ENCODE results near the gene HPCAL4.

The HPCAL4 gene

DNA sequence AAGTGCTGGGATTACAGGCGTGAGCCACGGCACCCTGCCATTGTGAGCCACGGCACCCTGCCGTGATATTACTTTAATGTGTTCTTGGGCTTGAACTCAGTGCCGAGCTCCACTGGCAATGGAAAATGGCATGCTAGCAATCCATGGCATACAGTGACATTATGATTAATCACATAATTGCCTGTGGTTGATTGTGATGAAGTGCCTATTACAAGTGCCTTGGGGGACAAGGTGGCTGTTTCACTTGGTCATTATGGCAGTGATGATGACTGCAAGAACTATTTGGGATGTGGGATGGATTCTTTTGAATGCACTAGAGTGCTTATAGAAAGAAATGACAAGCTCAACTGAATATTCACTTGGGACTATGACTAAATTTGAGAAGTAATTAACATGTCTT, 22.3 kb upstream of the HPCAL4 start:
- Histone ChIP-seq H3K4me2 (ENCODE audit: low read length, poor library complexity, severe bottlenecking) (no peak overlapping the region), H4K91ac (ENCODE audit: low read length) (no peak overlapping the region), H3K4me1 (ENCODE audit: control insufficient read depth, insufficient read depth, low read depth, low read length) (no peaks in the 10 kb centered on the region), H3K14ac (ENCODE audit: low read length in 2 of 2) (no peak overlapping the region), H3K4me3 (ENCODE audit: insufficient read depth in 1 of 2, low read depth in 1 of 2, low read length in 2 of 2) (no peak overlapping the region), H3K27ac (ENCODE audit: low read length, poor library complexity, severe bottlenecking) (no peak overlapping the region), H3K23ac (ENCODE audit: low read length in 2 of 2) (no peak overlapping the region), H2AK5ac (ENCODE audit: low read length, severe bottlenecking) (no peak overlapping the region), H3K4ac (ENCODE audit: low read depth in 1 of 2, low read length in 2 of 2) (no peak overlapping the region), H3K79me1 (replicated peaks; ENCODE audit: low read length, poor library complexity, severe bottlenecking) (no peaks in the 10 kb centered on the region), H2BK120ac (ENCODE audit: low read depth, low read length) (no peak overlapping the region), H3K27me3 (ENCODE audit: control insufficient read depth in 1 of 2, insufficient read depth in 1 of 2, low read length in 2 of 2) (peaks cover 54 to 89% of the 10 kb centered on the region in 2 experiments), H4K8ac (ENCODE audit: low read length) (no peak overlapping the region), H3K36me3 (ENCODE audit: control insufficient read depth in 1 of 2, insufficient read depth in 2 of 2, low read depth in 1 of 2, low read length in 2 of 2) (no peaks in the 10 kb centered on the region), H3K9me3 (ENCODE audit: control insufficient read depth, low read length) (no peaks in the 10 kb centered on the region), H3K9ac (ENCODE audit: low read length) (no peak overlapping the region), H2AFZ (ENCODE audit: low read depth, low read length) (no peak overlapping the region), H2BK12ac (ENCODE audit: low read length in 2 of 2) (no peak overlapping the region), H2BK15ac (ENCODE audit: low read depth, poor library complexity, severe bottlenecking) (no peak overlapping the region), H3K18ac (ENCODE audit: low read depth in 1 of 2, low read length in 2 of 2) (no peak overlapping the region), H2BK5ac (ENCODE audit: low read depth, low read length, poor library complexity, severe bottlenecking) (no peak overlapping the region)
- WGBS, result 96% methylated on average over 5 of the region's 5 CpGs
- no peak for DNase-seq

DNA sequence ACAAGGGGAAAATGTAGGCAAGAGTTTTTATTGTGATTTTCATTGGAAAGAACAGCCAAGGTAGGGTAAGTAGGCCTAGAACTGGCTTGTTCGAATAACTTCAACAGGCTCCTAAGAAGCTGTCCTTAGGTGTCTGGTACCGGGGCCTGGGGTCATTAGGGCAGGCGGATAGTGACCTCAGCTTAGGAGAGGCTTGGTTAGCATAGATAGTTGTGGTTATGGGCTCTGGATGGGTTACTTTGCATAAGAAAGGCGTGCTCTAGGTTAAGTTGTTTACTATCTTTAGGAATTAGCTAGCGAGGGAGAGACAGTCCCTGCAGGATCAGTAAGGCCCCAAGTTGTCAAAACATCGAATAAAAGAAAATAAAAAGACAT, 20.7 kb upstream of the HPCAL4 start:
- DNase-seq, result no peak
- 54% methylated on average over 5 of the region's 6 CpGs for WGBS
- no peak overlapping the region for H3K27ac ChIP-seq (ENCODE audit: low read length, poor library complexity, severe bottlenecking)
- no peak overlapping the region for H2BK5ac ChIP-seq (ENCODE audit: low read depth, low read length, poor library complexity, severe bottlenecking)
- H2BK120ac ChIP-seq (ENCODE audit: low read depth, low read length), result no peak overlapping the region
- H3K4me3 ChIP-seq (ENCODE audit: insufficient read depth in 1 of 2, low read depth in 1 of 2, low read length in 2 of 2), result no peak overlapping the region
- no peak overlapping the region for H4K8ac ChIP-seq (ENCODE audit: low read length)
- H3K4me2 ChIP-seq (ENCODE audit: low read length, poor library complexity, severe bottlenecking), result no peak overlapping the region
- peaks cover 49 to 86% of the 10 kb centered on the region in 2 experiments for H3K27me3 ChIP-seq (ENCODE audit: control insufficient read depth in 1 of 2, insufficient read depth in 1 of 2, low read length in 2 of 2)
- no peaks in the 10 kb centered on the region for H3K36me3 ChIP-seq (ENCODE audit: control insufficient read depth in 1 of 2, insufficient read depth in 2 of 2, low read depth in 1 of 2, low read length in 2 of 2)
- no peak overlapping the region for H3K4ac ChIP-seq (ENCODE audit: low read depth in 1 of 2, low read length in 2 of 2)
- H2AFZ ChIP-seq (ENCODE audit: low read depth, low read length), result no peak overlapping the region
- no peak overlapping the region for H2BK12ac ChIP-seq (ENCODE audit: low read length in 2 of 2)
- no peaks in the 10 kb centered on the region for H3K9me3 ChIP-seq (ENCODE audit: control insufficient read depth, low read length)
- H3K79me1 ChIP-seq (replicated peaks; ENCODE audit: low read length, poor library complexity, severe bottlenecking), result no peaks in the 10 kb centered on the region
- H3K23ac ChIP-seq (ENCODE audit: low read length in 2 of 2), result no peak overlapping the region
- H3K4me1 ChIP-seq (ENCODE audit: control insufficient read depth, insufficient read depth, low read depth, low read length), result no peaks in the 10 kb centered on the region
- no peak overlapping the region for H3K14ac ChIP-seq (ENCODE audit: low read length in 2 of 2)
- H3K9ac ChIP-seq (ENCODE audit: low read length), result no peak overlapping the region
- H3K18ac ChIP-seq (ENCODE audit: low read depth in 1 of 2, low read length in 2 of 2), result no peak overlapping the region
- H2BK15ac ChIP-seq (ENCODE audit: low read depth, poor library complexity, severe bottlenecking), result no peak overlapping the region
- no peak overlapping the region for H2AK5ac ChIP-seq (ENCODE audit: low read length, severe bottlenecking)
- no peak overlapping the region for H4K91ac ChIP-seq (ENCODE audit: low read length)

- H2BK120ac ChIP-seq (ENCODE audit: low read depth, low read length), result no peak overlapping the region
- no peaks in the 10 kb centered on the region for H3K9me3 ChIP-seq (ENCODE audit: control insufficient read depth, low read length)
- H3K9ac ChIP-seq (ENCODE audit: low read length), result no peak overlapping the region
- no peak overlapping the region for H2AK5ac ChIP-seq (ENCODE audit: low read length, severe bottlenecking)
- H3K79me1 ChIP-seq (replicated peaks; ENCODE audit: low read length, poor library complexity, severe bottlenecking), result no peaks in the 10 kb centered on the region
- H3K4me3 ChIP-seq (ENCODE audit: insufficient read depth in 1 of 2, low read depth in 1 of 2, low read length in 2 of 2), result no peak overlapping the region
- no peak overlapping the region for H2BK5ac ChIP-seq (ENCODE audit: low read depth, low read length, poor library complexity, severe bottlenecking)
- H3K4ac ChIP-seq (ENCODE audit: low read depth in 1 of 2, low read length in 2 of 2), result no peak overlapping the region
- DNase-seq, result no peak
- 55% methylated on average over 12 of the region's 12 CpGs for WGBS
- H3K14ac ChIP-seq (ENCODE audit: low read length in 2 of 2), result no peak overlapping the region
- no peak overlapping the region for H3K4me2 ChIP-seq (ENCODE audit: low read length, poor library complexity, severe bottlenecking)
- H4K8ac ChIP-seq (ENCODE audit: low read length), result no peak overlapping the region
- H3K36me3 ChIP-seq (ENCODE audit: control insufficient read depth in 1 of 2, insufficient read depth in 2 of 2, low read depth in 1 of 2, low read length in 2 of 2), result no peaks in the 10 kb centered on the region
- peaks cover 48 to 86% of the 10 kb centered on the region in 2 experiments for H3K27me3 ChIP-seq (ENCODE audit: control insufficient read depth in 1 of 2, insufficient read depth in 1 of 2, low read length in 2 of 2)
- H3K18ac ChIP-seq (ENCODE audit: low read depth in 1 of 2, low read length in 2 of 2), result no peak overlapping the region
- H4K91ac ChIP-seq (ENCODE audit: low read length), result no peak overlapping the region
- H2BK15ac ChIP-seq (ENCODE audit: low read depth, poor library complexity, severe bottlenecking), result no peak overlapping the region
- no peaks in the 10 kb centered on the region for H3K4me1 ChIP-seq (ENCODE audit: control insufficient read depth, insufficient read depth, low read depth, low read length)
- H2AFZ ChIP-seq (ENCODE audit: low read depth, low read length), result no peak overlapping the region
- no peak overlapping the region for H3K27ac ChIP-seq (ENCODE audit: low read length, poor library complexity, severe bottlenecking)
- H3K23ac ChIP-seq (ENCODE audit: low read length in 2 of 2), result no peak overlapping the region
- no peak overlapping the region for H2BK12ac ChIP-seq (ENCODE audit: low read length in 2 of 2)
Observed at GRCh38 chr1:39711104-39711965, 20.1 kb upstream of the HPCAL4 start.

DNA sequence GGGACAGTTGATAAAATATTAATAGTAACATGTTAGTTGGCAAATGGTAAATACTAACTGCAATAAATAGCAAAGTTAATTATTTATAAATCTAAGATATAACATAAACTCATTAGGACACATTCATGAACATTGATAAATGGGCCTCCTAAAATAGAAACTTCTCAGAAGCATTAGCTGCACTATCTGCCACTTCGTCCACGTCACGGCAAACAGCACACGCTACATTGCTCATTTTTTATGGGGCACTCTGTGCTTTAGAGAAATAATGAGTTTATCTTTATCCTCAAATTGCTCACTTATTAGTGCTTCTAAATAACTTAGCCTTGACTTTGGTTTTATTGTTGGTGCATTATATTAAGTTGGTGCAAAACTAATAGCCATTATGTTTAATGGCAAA, 16.3 kb upstream of the HPCAL4 start:
- Histone ChIP-seq H4K8ac (ENCODE audit: low read length) (no peak overlapping the region), H3K18ac (ENCODE audit: low read depth in 1 of 2, low read length in 2 of 2) (no peak overlapping the region), H3K4me2 (ENCODE audit: low read length, poor library complexity, severe bottlenecking) (no peak overlapping the region), H3K79me1 (replicated peaks; ENCODE audit: low read length, poor library complexity, severe bottlenecking) (no peaks in the 10 kb centered on the region), H2BK120ac (ENCODE audit: low read depth, low read length) (no peak overlapping the region), H3K27ac (ENCODE audit: low read length, poor library complexity, severe bottlenecking) (no peak overlapping the region), H2BK12ac (ENCODE audit: low read length in 2 of 2) (no peak overlapping the region), H3K4me1 (ENCODE audit: control insufficient read depth, insufficient read depth, low read depth, low read length) (no peaks in the 10 kb centered on the region), H3K9me3 (ENCODE audit: control insufficient read depth, low read length) (no peaks in the 10 kb centered on the region), H4K91ac (ENCODE audit: low read length) (no peak overlapping the region), H3K27me3 (ENCODE audit: control insufficient read depth in 1 of 2, insufficient read depth in 1 of 2, low read length in 2 of 2) (peaks cover 45 to 69% of the 10 kb centered on the region in 2 experiments), H3K23ac (ENCODE audit: low read length in 2 of 2) (no peak overlapping the region), H2BK15ac (ENCODE audit: low read depth, poor library complexity, severe bottlenecking) (no peak overlapping the region), H3K4ac (ENCODE audit: low read depth in 1 of 2, low read length in 2 of 2) (no peak overlapping the region), H3K14ac (ENCODE audit: low read length in 2 of 2) (no peak overlapping the region), H2BK5ac (ENCODE audit: low read depth, low read length, poor library complexity, severe bottlenecking) (no peak overlapping the region), H3K4me3 (ENCODE audit: insufficient read depth in 1 of 2, low read depth in 1 of 2, low read length in 2 of 2) (no peak overlapping the region), H2AK5ac (ENCODE audit: low read length, severe bottlenecking) (no peak overlapping the region), H3K9ac (ENCODE audit: low read length) (no peak overlapping the region), H3K36me3 (ENCODE audit: control insufficient read depth in 1 of 2, insufficient read depth in 2 of 2, low read depth in 1 of 2, low read length in 2 of 2) (no peaks in the 10 kb centered on the region), H2AFZ (ENCODE audit: low read depth, low read length) (no peak overlapping the region)
- WGBS, result no CpG with 5 or more reads among the region's 4 CpGs
- DNase-seq, result no peak
